CD14-positive monocyte (primary cell): ENCODE measurements around the gene ARFGAP3. TPM values are rescaled to one million over a fixed set of nuclear protein-coding genes. Genes with fewer than 3 reads are reported as not detected.

ENCODE experiments used
- DNase-seq, 3 donors: peaks; one replicate each; pipeline ENCODE4 v3.0.0-alpha.2; 2011 to 2022
- H2AFZ ChIP-seq: 2 replicates; pipeline ENCODE4 v1.6.0; 2012; ENCODE audit warnings: mild to moderate bottlenecking, low read depth, low read length, inconsistent platforms; ENCODE audit not compliant: insufficient read depth, poor library complexity, severe bottlenecking
- H3K27ac ChIP-seq, 2 donors: 1 replicate in 1 of 2; 2 replicates in 1 of 2; pipeline ENCODE4 v1.5.1; 2012 to 2013; ENCODE audit warnings: low read length in 2 of 2, control low read depth in 1 of 2, inconsistent platforms in 1 of 2, low read depth in 1 of 2, mild to moderate bottlenecking in 1 of 2
- H3K27me3 ChIP-seq, 2 donors: one replicate each; pipeline versions ENCODE4 v1.6.0 to v1.6.1; 2011 to 2013; ENCODE audit warnings: low read length in 2 of 2; ENCODE audit not compliant: control insufficient read depth in 2 of 2, insufficient read depth in 2 of 2
- H3K36me3 ChIP-seq, 2 donors: replicated peaks in 1 of 2; 1 replicate in 1 of 2; 2 replicates in 1 of 2; pipeline versions ENCODE4 v1.5.1 to v1.6.1; 2012 to 2013; ENCODE audit warnings: low read length in 2 of 2, control low read depth in 1 of 2, inconsistent platforms in 1 of 2, mild to moderate bottlenecking in 1 of 2; ENCODE audit not compliant: insufficient read depth in 2 of 2, control insufficient read depth in 1 of 2
- H3K4me1 ChIP-seq, 2 donors: 1 replicate in 1 of 2; 2 replicates in 1 of 2; pipeline versions ENCODE4 v1.5.1 to v1.6.1; 2012 to 2013; ENCODE audit warnings: low read length in 2 of 2, control low read depth in 1 of 2, inconsistent platforms in 1 of 2, mild to moderate bottlenecking in 1 of 2, moderate library complexity in 1 of 2; ENCODE audit not compliant: insufficient read depth in 2 of 2, control insufficient read depth in 1 of 2
- H3K4me2 ChIP-seq: replicated peaks from 2 replicates; pipeline ENCODE3; 2012; ENCODE audit warnings: low read length, moderate library complexity, mild to moderate bottlenecking; ENCODE audit not compliant: poor library complexity, severe bottlenecking; ENCODE audit errors: extremely low read depth
- H3K4me3 ChIP-seq, 3 experiments: fragments of 200-600 bp in 1 of 3; sonication (generic) in 1 of 3; replicated peaks in 1 of 3; 1 replicate in 2 of 3; 2 replicates in 1 of 3; pipeline ENCODE4 v1.5.1; 2011 to 2013; ENCODE audit warnings: low read length in 3 of 3, mild to moderate bottlenecking in 3 of 3, control low read depth in 2 of 3, low read depth in 2 of 3, inconsistent platforms in 1 of 3, moderate library complexity in 1 of 3
- H3K79me2 ChIP-seq: 2 replicates; pipeline ENCODE4 v1.6.0; 2012; ENCODE audit warnings: mild to moderate bottlenecking, control low read depth, inconsistent platforms, low read length, moderate library complexity; ENCODE audit not compliant: insufficient read depth
- H3K9ac ChIP-seq: 2 replicates; pipeline ENCODE4 v1.6.0; 2017; ENCODE audit warnings: low read length, mild to moderate bottlenecking; ENCODE audit not compliant: insufficient read depth, poor library complexity, severe bottlenecking
- H3K9me3 ChIP-seq, 2 donors: replicated peaks in 1 of 2; 1 replicate in 1 of 2; 2 replicates in 1 of 2; pipeline versions ENCODE4 v1.5.1 to v1.6.1; 2012 to 2013; ENCODE audit warnings: low read length in 2 of 2, control low read depth in 1 of 2; ENCODE audit not compliant: control insufficient read depth in 1 of 2, insufficient read depth in 1 of 2
- H4K20me1 ChIP-seq: 2 replicates; pipeline ENCODE4 v1.6.0; 2012; ENCODE audit warnings: mild to moderate bottlenecking, low read length, control low read depth, moderate library complexity; ENCODE audit not compliant: insufficient read depth
- H3K27ac Mint-ChIP-seq, 7 donors: one replicate each; pipeline ENCODE4 v1.8.0; 2020; ENCODE audit warnings: mild to moderate bottlenecking in 7 of 7, mixed read lengths in 7 of 7, moderate library complexity in 6 of 7, inconsistent platforms in 2 of 7
- H3K27me3 Mint-ChIP-seq, 3 donors: one replicate each; pipeline ENCODE4 v1.8.0; 2021 to 2022; ENCODE audit warnings: low read depth in 3 of 3, mild to moderate bottlenecking in 3 of 3, mixed read lengths in 3 of 3, moderate library complexity in 3 of 3, inconsistent platforms in 1 of 3
- H3K36me3 Mint-ChIP-seq, 2 donors: one replicate each; pipeline ENCODE4 v1.8.0; 2020; ENCODE audit warnings: mixed read lengths in 2 of 2, inconsistent platforms in 1 of 2, mild to moderate bottlenecking in 1 of 2
- H3K4me1 Mint-ChIP-seq: one replicate; pipeline ENCODE4 v1.8.0; 2020; ENCODE audit warnings: mild to moderate bottlenecking, mixed read lengths
- H3K4me3 Mint-ChIP-seq, 2 donors: one replicate each; pipeline ENCODE4 v1.8.0; 2020; ENCODE audit warnings: mild to moderate bottlenecking in 2 of 2, mixed read lengths in 2 of 2, moderate library complexity in 1 of 2
- H3K9me3 Mint-ChIP-seq, 7 donors: one replicate each; pipeline ENCODE4 v1.8.0; 2020 to 2022; ENCODE audit warnings: mixed read lengths in 7 of 7, mild to moderate bottlenecking in 6 of 7, moderate library complexity in 6 of 7, inconsistent platforms in 2 of 7
- WGBS: methylation state at CpG from one replicate; pipeline ENCODE4 v1.1.5; 2013; ENCODE audit warnings: missing lambda C conversion rate; ENCODE audit not compliant: insufficient coverage; 5-methylcytosine and 5-hydroxymethylcytosine counted together
- intact Hi-C, 2 donors: fragments of 100-400 bp; cut with micrococcal nuclease; formaldehyde crosslinking; loops; one replicate each; pipeline versions ENCODE4 v1.15.0 to v1.15.1; 2023
- polyA plus RNA-seq, 3 donors: library from polyadenylated mRNA; depleted of rRNA in 1 of 3; unstranded in 2 of 3; stranded (reverse) in 1 of 3; fragments of 300-500 nt in 2 of 3; fragments of >200 nt in 1 of 3; fragmentation: Illumina TruSeq in 2 of 3; gene quantifications; 1 replicate in 2 of 3; 2 replicates in 1 of 3; pipeline ENCODE4 v1.2.3, GENCODE V29; 2012 to 2021
- TF ChIP-seq, protein P1 (sequence below): fragments of 200-600 bp; IDR thresholded peaks from one replicate; pipeline ENCODE4 v1.8.0; 2022; ENCODE audit warnings: antibody characterized with exemption, mild to moderate bottlenecking

ARFGAP3 gene
- polyA plus RNA-seq, 3 donors = 22.3 to 38.7 (median 34.8) TPM

GRCh38 chr22:42837556-42837955, 19.5 kb downstream of the ARFGAP3 start:
- no peaks in the 10 kb centered on the region for H3K4me1 ChIP-seq
- H3K9ac ChIP-seq = no peak overlapping the region
- H2AFZ ChIP-seq = no peak overlapping the region
- H3K27me3 Mint-ChIP-seq = no peaks in the 10 kb centered on the region
- no peaks in the 10 kb centered on the region for H3K9me3 Mint-ChIP-seq
- H3K27ac Mint-ChIP-seq = no peak overlapping the region
- H4K20me1 ChIP-seq = peaks cover 4% of the 10 kb centered on the region
- WGBS = 100% methylated on average over 2 of the region's 4 CpGs
- peaks cover 58 to 83% of the 10 kb centered on the region in 2 donors for H3K36me3 ChIP-seq
- no peaks in the 10 kb centered on the region for H3K4me1 Mint-ChIP-seq
- H3K4me3 ChIP-seq = no peak overlapping the region
- H3K27me3 ChIP-seq = no peaks in the 10 kb centered on the region
- no peak overlapping the region for H3K4me3 Mint-ChIP-seq
- H3K79me2 ChIP-seq = no peaks in the 10 kb centered on the region
- TF ChIP-seq, protein P1, sequence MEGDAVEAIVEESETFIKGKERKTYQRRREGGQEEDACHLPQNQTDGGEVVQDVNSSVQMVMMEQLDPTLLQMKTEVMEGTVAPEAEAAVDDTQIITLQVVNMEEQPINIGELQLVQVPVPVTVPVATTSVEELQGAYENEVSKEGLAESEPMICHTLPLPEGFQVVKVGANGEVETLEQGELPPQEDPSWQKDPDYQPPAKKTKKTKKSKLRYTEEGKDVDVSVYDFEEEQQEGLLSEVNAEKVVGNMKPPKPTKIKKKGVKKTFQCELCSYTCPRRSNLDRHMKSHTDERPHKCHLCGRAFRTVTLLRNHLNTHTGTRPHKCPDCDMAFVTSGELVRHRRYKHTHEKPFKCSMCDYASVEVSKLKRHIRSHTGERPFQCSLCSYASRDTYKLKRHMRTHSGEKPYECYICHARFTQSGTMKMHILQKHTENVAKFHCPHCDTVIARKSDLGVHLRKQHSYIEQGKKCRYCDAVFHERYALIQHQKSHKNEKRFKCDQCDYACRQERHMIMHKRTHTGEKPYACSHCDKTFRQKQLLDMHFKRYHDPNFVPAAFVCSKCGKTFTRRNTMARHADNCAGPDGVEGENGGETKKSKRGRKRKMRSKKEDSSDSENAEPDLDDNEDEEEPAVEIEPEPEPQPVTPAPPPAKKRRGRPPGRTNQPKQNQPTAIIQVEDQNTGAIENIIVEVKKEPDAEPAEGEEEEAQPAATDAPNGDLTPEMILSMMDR = no peak
- H3K4me2 ChIP-seq = no peak overlapping the region
- H3K27ac ChIP-seq = no peak overlapping the region
- intact Hi-C loops = no loop called here
- DNase-seq = no peak
- H3K36me3 Mint-ChIP-seq = peaks cover 53 to 84% of the 10 kb centered on the region in 2 donors
- no peaks in the 10 kb centered on the region for H3K9me3 ChIP-seq

GRCh38 chr22:42836026-42836425, 21.0 kb downstream of the ARFGAP3 start:
- Histone ChIP-seq H3K9me3 (no peaks in the 10 kb centered on the region), H3K4me1 (no peaks in the 10 kb centered on the region), H3K27ac (no peak overlapping the region), H4K20me1 (no peaks in the 10 kb centered on the region), H3K27me3 (no peaks in the 10 kb centered on the region), H3K4me2 (no peak overlapping the region), H3K36me3 (peaks cover 66 to 86% of the 10 kb centered on the region in 2 donors), H2AFZ (no peak overlapping the region), H3K79me2 (no peaks in the 10 kb centered on the region), H3K4me3 (no peak overlapping the region), H3K9ac (no peak overlapping the region)
- TF ChIP-seq, protein P1 = no peak
- intact Hi-C loops = no loop called here
- 92% methylated on average over 2 of the region's 5 CpGs for WGBS
- H3K36me3 Mint-ChIP-seq = peaks cover 59 to 84% of the 10 kb centered on the region in 2 donors
- no peak overlapping the region for H3K4me3 Mint-ChIP-seq
- peak overlapping the region in 1 of 7 donors; percentile 48 for H3K27ac Mint-ChIP-seq
- DNase-seq = no peak
- no peaks in the 10 kb centered on the region for H3K4me1 Mint-ChIP-seq
- no peaks in the 10 kb centered on the region for H3K27me3 Mint-ChIP-seq
- H3K9me3 Mint-ChIP-seq = no peaks in the 10 kb centered on the region
